ENCODE data around the gene SCD.
"Not testable (repeated sequence)": the region's sequence is repeated elsewhere in the genome, so short reads cannot be mapped to it uniquely, and the experiment has no call there.

The SCD gene

DNA sequence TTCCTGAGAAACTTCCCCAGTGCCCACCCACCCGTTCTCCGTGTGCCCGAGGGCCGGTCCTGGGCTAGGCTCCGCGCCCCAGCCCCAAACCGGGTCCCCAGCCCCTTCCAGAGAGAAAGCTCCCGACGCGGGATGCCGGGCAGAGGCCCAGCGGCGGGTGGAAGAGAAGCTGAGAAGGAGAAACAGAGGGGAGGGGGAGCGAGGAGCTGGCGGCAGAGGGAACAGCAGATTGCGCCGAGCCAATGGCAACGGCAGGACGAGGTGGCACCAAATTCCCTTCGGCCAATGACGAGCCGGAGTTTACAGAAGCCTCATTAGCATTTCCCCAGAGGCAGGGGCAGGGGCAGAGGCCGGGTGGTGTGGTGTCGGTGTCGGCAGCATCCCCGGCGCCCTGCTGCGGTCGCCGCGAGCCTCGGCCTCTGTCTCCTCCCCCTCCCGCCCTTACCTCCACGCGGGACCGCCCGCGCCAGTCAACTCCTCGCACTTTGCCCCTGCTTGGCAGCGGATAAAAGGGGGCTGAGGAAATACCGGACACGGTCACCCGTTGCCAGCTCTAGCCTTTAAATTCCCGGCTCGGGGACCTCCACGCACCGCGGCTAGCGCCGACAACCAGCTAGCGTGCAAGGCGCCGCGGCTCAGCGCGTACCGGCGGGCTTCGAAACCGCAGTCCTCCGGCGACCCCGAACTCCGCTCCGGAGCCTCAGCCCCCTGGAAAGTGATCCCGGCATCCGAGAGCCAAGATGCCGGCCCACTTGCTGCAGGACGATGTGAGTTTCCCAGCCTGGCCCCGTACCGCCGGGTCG lies at the start of gene SCD:
Gene SCD (plus strand): TSS at position 469 of the 803 bp plus-strand sequence. CDS start 272 bp downstream, at position 741.
- DNase-seq (ENCODE audit: low read depth), result no peak

DNA sequence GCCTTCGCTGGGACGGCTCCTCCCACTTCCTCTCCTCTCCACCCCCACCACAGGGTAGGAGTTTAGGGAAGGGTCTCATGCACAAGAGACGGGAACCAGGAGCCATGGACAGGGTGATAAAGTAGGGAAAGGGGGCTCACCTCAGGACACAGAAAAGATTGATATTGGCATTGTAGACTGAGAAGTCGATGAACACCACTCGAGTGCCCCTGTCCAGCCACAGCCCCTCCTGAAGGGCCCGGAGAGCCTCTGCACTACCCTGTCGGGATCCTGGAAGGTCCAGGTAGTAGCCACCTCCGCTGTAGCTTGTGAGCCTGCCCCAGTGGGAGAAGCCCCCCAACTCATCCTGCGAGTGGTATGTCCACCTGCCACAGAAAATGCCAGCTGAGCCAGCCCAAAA lies 49.8 kb upstream of the SCD start:
- DNase-seq (ENCODE audit: low read depth), result no peak

DNA sequence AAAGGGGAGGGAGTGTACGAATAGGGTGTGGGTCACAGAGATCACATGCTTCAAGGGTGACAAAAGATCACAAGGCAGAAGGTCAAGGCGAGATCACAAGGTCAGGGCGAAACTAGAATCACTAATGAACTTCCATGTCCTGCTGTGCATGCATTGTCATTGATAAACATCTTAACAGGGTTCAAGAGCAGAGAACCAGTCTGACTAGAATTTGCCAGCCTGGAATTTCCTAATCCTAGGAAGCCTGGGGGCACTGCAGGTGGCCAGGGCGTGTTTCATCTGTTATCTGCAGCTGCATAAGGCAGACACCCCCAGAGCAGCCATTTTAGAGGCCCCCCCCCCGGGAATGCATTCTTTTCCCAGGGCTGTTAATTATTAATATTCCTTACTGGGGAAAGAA lies 45.9 kb upstream of the SCD start:
- DNase-seq (ENCODE audit: low read depth), result not testable (repeated sequence)

DNA sequence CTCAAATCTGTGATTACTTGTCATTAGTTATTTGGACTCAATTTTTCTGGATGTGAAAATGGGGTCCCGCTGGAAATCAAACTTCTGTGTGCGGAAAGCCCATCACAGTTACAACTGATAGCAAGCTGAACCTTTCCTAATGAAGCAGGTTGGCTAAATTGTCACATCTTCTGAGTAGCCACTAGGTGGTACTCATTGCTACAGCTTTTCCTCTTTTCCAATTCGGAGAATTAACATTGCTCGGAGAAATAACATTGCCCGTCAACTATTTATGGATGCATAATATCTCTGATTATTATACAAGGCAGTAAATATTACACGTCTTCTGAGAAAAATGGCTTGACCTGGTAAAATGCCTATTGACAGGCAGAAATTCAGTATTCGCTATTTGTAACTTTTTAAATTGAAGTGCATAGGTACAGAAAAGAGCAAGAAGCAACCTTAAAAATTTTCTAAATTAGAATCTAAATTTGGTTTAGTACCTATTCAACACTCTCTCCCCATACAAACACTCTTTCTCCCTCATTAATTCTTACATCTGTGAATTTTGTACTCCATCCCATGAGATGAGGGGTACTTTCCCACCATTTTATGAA lies 43.2 kb upstream of the SCD start:
- no peak for DNase-seq (ENCODE audit: low read depth)

DNA sequence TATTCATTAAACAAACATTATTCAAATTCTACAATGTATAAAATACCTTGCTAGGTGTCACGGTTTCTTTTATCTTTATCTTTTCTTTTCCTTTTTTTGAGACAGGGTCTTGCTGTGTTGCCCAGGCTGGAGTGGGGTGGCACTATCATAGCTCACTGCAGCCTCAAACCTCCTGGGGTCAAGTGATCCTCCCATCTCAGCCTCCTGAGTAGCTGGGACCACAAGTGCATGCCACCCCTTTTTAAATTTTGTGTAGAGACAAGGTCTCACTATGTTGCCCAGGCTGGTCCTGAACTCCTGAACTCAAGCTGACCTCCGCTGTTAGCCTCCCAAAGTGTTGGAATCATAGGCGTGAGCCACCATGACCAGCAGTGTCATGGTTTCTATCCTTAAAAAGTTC lies 42.6 kb upstream of the SCD start:
- DNase-seq (ENCODE audit: low read depth), result no peak

DNA sequence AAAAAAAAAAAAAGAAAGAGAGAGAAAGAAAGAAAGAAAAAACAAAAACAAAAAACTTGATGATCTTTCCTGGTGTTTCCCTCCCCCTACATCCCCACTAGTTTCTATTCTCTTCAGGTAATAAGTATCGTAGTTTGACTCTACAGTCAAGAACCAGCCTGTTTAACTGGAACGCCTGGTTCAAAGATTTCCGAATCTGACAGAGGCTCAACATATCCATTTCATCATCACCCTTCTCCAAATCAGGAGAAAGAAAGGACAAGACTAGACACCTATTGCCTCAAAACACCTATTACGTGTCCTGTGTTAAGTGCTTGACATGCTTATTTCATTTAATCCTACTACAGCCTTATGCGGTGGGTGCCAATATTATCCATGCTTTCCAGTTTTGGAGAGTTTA lies 40.2 kb upstream of the SCD start:
- DNase-seq (ENCODE audit: low read depth), result no peak

DNA sequence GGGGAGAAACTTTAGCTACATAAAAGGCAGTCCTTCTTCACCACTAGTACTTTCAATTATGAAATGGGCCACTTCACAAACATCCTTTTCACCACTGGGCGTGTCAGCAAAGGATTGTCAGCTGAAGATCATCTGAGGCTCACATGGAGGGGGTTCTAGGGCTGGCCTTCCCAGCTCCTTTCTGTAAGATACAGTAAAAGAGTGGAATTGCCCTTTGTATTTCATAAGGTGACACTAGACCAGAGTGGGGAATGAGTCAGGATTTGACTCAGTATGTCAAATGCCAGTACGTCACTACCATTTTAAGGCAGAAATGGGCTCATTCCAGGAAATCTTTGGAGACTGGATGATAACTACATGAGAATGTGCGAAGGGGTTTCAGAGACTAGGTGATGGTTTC lies 39.3 kb upstream of the SCD start:
- DNase-seq (ENCODE audit: low read depth), result no peak

DNA sequence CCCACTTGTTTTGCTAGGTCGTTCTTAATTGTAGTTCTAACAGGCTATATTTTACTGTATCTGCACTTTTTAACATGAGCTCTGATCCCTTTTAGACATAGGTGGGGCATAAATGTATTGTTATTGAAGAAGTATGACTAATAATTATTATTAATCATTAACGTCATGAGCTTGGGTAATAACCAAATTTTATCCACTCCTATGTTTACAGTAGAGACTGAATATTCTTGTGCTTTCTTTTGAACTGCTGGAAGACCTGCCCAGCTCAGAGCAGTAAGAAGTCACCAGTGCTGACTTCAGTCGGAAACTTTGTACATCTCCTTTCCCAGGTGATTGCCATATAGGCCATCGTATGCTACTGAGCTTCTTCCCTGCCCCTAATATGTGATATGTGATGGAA lies 35.7 kb upstream of the SCD start:
- no peak for DNase-seq (ENCODE audit: low read depth)

DNA sequence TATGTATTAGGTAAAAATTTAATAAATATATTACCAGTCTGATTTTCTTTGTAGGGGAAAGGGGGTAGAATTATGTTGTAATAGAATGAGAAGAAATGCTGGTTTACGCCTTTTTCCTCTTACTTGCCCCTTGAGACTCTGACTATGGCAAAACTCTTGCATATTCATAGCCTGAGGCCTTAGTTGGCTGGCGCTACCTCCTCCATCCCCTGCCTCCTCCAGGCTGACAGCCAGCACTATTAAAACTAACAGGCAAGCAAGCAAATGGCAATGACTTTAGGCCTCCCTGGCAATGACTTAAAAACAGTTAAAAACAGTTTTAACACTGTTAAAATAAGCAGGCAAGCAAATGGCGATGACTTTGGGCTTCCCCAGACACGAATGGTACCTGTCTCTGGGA lies 31.4 kb upstream of the SCD start:
- no peak for DNase-seq (ENCODE audit: low read depth)

DNA sequence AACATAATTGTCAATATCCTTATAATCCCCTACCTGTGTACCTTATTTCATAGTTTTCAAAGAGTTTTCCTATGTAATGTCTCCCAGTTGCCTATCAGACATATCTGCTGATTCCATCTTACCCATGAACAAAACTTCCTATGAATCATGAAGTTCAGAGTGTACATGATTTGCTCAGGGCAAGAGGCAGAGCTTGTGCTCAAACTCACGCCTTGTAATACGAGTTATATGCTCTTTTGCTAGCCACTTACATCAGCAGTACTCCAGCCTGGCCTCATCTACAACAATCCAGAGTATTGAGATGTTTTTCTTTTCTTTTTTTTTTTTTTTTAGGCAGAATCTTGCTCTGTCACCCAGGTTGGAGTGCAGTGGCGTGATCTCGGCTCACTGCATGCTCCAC lies 28.8 kb upstream of the SCD start:
- no peak for DNase-seq (ENCODE audit: low read depth)

DNA sequence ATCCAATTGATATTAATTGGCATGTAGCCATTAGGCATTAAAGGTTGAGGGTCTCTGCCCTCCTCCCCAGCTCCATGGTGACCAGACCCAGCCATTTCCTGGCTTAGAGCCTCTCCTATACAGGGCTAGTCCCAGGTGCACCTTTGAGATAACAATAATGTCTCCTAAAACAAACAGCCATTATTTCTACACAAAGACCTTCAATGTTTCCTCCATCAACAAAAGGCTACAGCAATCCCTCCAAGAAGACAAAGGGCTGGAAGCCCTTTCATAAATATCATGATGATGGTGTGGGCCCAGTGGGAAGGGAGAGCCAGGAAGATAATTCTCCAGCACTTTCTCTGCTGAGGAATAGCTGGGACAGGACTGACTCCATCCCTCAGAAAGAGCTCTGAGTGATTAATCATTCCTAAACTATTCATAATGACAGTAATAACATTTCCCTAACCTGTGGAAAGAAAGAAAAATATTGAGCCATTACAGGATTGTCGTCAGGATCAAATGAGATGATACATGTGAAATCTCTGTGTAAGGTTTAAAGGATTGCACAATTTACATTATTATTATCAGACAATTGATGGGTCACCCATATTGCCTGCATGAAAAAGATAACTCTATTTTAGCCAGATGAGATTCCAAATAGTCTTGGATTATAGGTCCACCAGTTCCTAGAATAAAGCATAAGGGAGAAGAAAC lies 27.2 kb upstream of the SCD start:
- DNase-seq (ENCODE audit: low read depth), result no peak

DNA sequence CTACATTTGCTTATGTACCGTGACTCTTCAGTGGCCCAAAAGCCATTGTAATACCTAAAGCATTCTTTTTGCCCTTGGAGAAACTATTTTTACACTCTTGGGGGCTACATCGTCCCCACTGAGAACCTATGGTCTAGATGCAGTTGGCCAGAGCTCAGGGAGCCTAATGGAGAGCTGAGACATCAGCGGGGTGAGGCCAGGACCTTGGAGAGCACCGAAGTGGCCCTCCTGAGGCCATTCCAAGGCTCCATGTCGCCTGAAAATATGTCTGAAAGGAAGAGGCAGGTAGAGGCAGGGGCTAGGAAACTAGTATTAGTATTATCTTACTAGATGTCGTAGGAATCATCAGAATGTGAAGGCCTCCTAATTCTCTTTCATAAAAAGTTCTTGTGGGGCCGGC lies 21.9 kb upstream of the SCD start:
- no peak for DNase-seq (ENCODE audit: low read depth)

DNA sequence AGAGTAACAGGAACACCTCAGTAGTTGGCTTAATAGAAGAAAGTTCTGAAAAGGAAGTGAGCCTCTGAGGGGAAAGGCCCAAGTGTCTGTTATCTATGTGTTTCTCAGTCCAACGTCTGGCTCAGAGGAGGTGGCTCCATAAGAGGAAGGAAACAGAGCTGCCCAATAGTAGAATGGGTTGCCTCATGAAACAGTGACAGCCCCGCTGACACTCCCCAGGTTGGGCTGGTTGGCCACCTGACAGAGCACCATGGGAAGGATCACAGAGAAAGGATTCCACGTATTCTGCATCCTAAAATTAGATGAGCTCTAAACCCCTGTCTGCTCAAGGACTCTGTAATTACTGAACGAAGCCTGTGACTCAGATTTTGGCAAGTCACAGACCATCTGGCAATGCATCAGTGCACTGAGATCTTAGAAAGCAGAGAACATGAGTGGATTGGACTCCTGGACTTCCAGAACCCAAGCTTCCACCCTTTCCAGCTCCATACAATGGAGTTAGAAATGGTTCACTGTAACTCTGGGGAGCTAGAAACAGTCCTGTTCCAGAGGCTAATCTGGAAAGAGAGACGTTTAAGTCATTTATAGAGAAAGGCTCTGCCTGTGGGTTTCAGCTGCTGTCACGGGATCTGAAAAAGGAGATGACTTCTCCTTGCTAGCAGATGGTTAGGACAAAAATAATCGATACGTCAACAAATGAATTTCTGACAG lies 19.9 kb upstream of the SCD start:
- DNase-seq (ENCODE audit: low read depth), result no peak

DNA sequence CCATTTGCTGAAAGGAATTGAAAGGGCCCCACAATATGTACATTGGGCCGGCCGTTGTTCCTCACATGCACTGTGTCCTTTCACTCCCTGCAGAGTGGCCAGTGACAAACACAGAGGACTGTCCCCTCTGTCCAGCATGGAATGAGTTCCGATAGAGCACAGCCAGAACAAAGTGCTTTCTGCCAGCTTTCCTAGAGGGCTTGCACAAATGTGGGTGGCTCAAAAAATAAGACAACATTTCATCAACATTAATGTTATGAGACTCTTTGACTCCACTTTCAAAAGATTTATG lies 19.4 kb upstream of the SCD start:
- DNase-seq (ENCODE audit: low read depth), result no peak

DNA sequence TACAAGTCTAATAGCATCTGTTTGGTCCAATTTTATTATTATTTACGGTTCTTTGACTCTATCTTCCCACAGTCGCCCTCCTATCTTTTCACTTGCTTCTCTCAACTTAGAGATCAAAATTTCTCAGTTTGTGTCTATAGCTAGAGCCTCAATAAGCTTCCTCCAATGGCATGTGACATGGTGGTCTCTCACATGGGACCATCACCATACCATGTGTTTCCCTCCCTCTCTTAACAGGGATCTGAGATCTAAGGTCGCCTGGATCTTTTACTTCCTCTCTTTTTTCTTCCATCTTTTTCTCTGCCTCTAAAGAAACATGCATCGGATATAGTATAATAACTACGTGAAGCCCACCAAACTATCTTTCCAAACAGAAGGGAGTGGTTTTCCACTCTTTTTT lies 18.8 kb upstream of the SCD start:
- DNase-seq (ENCODE audit: low read depth), result no peak

DNA sequence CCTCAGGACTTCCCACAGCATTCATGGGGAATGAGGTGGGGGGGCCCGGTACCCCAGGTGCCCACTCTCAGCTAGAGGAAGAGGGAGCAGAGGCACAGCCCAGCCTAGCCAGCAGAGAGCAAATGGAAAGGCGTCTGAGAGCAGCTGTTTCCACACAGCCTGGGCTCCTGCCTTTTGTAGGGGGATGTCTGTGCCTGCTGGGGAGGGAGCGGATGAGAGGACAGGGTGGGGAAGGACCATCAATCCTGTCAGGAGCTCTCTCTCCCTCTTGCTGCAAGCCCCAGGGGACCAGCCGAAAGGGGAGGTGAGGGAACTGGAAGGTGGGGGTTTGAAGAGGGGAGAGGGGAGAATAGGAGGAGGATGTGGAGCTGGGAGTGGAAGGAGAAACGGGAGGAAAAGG lies 17.0 kb upstream of the SCD start, which contains the start of gene PKD2L1:
Gene PKD2L1 (minus strand): TSS at position 150 of the 400 bp plus-strand sequence. CDS start 125 bp downstream, at position 25.
- no peak for DNase-seq (ENCODE audit: low read depth)

DNA sequence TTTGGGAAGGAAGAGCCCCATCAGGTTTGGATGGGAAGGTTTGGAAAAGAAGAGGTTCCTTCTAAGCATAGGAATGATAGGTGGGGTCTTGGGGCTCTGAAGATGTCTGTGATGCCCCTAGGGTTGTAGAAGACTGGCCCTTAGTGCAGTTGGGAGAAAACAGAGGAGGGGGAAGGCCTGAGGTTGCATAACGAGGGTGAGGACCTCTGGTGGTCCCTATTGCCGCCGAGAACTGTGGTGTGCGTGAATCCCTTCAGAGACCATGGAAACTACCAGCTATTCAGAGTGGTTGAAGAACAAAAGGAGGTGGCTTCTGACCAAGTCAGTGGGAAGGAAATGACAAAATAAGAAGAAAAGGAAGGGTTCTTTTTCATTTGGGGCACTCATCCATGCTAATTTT lies 13.9 kb upstream of the SCD start:
- DNase-seq (ENCODE audit: low read depth), result no peak

DNA sequence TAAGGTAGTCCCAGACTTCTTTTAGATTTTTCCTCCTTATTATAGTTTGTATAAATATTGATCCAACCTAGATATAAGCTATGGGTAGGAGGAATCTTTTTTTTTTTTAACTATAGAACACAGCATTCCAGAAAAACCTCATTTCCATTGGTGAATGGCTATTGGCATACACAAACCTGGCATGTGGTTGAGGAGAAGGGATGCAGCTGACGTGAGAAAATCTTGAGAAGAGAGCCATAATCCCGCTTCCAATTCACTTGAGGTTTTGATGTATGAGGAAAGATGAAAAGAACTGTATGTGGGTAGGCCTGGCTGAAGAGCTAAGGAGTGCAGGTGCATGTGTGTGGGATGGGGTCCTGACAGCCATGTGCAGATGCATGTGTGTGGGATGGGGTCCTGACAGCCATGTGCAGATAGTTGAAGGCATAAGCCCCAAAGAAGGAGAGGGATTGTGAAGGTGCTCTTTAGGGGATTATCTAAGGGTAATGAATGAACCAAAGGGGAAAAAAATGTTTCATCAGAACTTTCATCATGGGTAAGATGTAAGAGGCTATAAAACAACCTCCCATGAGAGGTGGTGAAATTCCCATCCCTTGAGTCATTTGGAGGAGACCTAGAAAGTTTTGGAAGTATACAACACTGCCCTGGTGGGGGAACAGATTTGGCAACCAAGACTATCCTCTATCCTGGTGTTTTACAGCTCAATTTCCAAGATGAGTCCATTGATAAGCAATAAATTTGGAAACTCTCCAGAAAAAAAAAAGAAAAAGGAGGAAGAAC lies 13.2 kb upstream of the SCD start:
- no peak for DNase-seq (ENCODE audit: low read depth)

DNA sequence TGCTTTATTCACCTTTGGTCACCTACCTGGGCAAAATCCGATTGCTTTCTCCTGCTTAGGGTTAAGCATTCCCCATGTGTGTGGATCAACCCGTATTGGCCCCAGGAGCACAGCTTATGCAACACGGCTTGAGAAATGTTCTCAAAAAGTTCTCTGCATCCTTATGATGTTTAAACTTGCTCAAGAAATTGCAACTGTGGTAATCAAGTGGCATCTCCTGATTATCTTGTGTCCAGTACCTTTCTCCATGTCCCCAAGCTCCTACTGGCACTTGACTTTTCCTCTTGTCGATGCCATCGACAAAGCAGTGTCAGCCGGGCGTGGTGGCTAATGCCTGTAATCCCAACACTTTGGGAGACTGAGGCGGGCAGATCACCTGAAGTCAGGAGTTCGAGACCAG lies 12.3 kb upstream of the SCD start:
- no peak for DNase-seq (ENCODE audit: low read depth)

DNA sequence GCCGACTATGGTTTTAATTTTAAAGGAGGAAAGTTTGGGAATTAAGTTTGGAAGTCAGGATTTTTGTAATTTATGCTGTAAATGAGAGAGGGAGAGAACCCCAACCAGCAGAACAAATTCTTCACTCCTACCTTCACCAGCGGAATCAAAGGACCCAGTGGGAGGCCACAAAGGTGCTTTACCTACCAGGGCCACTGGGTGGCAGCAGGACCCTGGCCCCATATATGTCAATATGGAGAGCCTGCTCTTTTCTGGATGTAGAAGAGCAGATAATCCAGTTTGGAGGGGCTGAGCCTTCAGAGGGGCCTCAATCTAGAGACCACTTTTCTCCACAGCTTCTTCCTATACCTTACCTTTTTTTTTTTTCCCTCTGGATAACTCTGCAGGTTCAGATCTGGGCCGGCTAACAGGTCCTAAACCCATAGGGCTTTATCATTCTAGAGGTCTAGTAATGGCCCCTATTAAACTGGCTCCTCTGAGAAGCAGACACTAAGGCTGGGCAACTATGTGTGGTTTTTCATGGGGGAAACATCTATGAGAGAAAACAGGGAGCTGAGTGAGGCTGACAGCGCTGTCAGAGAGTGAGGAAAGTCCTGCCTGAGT lies 8.5 kb upstream of the SCD start:
- DNase-seq (ENCODE audit: low read depth), result no peak

DNA sequence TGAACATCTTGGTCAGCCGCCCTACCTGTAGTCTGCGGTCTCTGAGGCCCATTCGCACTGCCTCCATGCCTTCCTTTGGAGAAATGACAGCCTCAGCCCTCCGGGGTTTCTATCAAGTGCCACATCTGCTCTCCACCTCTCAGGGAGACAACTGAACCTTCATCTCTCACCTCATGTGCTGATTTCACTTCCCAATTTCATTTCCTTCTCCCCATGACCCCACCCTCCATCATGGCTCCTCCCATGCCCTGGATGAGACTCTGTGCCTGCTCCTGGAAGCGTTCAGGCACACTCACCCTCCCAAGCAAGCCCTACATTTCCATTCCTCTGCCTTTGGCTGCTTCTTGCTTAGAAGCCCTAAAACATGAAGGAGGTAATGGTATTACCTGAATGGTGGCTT lies 7.8 kb upstream of the SCD start:
- no peak for DNase-seq (ENCODE audit: low read depth)

Data from GM04504 (cell line).